Renal cortical epithelial cell (primary cell): ENCODE measurements around the gene BABAM2. TPM values are rescaled to one million over a fixed set of nuclear protein-coding genes. Genes with fewer than 3 reads are reported as not detected.
"Not testable (repeated sequence)": the region's sequence is repeated elsewhere in the genome, so short reads cannot be mapped to it uniquely, and the experiment has no call there.

Experiments
- DNase-seq: peaks from one replicate; pipeline ENCODE4 v3.0.0-alpha.2; 2011; ENCODE audit warnings: low read depth
- total RNA-seq: library from RNA; depleted of rRNA; stranded (reverse); fragments of >200 nt; gene quantifications from 2 replicates; pipeline ENCODE4 v1.2.3, GENCODE V29; 2014

The BABAM2 gene
- total RNA-seq, 1 donor from 2014 or later, result 57.3 TPM

GRCh38 chr2:28358668-28359201, 468.2 kb downstream of the BABAM2 start:
- no peak for DNase-seq

GRCh38 chr2:28359222-28360057, 468.9 kb downstream of the BABAM2 start:
- DNase-seq, result no peak

DNA sequence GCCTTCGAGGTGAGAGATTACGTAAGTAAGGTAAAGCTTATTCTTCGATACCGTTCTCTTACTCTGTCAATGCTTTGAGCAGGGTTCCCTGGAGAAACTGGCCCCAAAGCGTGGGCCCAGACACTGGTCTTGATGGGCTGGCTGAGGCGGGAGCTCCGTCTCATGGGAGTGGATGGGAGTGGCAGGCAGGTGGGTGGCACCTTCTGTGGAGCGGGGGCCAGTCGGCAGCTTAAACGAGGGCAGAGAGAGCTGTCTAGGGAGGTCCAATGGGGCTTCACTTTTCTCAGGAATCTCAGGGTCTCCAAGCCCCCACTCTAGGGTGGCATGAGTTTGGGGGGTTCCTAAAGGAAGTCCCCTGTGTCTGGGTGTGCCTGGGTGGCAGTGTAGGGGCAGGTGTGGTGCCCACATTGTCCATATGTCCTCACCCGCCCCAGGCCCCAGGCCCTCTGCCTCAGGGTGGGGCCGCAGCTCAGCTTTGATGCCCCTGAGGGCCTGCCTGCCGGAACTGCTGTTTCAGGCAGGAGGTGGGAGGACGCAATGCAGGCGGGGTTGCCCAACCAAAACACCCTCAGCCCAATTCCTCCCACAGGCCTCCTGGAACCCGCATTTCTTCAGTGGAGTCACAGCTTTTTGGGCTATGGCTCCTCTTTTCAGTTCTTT, 469.7 kb downstream of the BABAM2 start:
- no peak for DNase-seq

GRCh38 chr2:28360718-28361293, 470.3 kb downstream of the BABAM2 start:
- DNase-seq, result peak; percentile 85

GRCh38 chr2:28361991-28362710, 471.6 kb downstream of the BABAM2 start:
- DNase-seq, result no peak

DNA sequence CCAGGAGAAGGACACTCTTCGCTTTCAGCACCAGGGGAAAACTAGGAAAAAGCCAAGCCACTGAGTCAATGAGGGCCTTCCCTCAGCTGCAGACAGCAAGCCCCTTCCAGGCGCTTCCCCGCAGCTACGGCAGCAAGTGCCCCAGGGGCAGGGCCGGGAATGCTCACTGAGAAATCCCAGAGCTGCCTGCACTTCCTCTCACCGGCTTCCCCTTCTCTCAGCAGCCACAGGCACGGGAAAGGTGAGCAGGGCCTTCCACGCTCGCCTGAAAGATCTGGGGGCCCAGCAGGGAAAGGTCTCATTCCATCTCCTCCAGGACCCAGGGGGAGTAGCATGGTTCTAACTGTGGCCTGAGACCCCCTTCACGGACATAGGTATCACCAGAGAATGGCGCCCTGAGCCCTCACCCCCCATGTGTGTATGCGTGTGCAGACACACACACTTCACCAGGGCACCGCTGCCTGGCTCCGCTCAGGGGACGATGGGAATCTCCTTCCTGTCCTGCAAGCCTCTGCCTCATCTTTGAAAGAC, 472.5 kb downstream of the BABAM2 start:
- DNase-seq, result no peak

DNA sequence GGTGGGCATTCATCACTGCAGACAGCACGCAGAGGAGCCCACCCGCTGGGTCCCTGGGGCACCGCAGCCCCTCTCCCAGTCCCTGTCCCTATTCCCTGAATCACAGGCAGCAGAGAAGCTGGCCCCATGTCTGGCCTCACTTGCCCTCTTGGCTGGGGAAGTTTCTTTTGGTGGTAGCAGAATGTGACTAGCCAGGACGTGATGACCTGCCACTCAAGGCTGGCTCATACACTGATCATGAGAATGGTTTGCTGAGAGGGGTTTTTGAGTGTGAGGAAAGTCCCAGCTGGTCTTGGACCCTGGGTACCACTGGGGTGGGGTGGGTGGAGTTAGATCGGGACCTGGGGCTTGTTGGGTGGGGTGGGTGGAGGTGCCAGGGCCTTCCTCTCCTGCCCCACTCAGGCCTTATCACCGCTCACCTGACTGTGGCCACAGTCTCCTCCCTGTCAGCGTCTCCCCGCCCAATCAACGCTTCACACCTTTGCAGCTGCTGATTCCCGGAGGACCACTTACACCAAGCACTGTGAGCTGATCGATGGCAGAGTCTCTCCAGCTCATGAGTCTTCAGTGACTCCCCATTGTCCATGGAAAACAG, 473.3 kb downstream of the BABAM2 start:
- DNase-seq, result no peak

GRCh38 chr2:28364610-28365009, 474.1 kb downstream of the BABAM2 start:
- no peak for DNase-seq

- no peak for DNase-seq
These were observed 474.6 kb downstream of the BABAM2 start for GRCh38 chr2:28365158-28365557.

DNA sequence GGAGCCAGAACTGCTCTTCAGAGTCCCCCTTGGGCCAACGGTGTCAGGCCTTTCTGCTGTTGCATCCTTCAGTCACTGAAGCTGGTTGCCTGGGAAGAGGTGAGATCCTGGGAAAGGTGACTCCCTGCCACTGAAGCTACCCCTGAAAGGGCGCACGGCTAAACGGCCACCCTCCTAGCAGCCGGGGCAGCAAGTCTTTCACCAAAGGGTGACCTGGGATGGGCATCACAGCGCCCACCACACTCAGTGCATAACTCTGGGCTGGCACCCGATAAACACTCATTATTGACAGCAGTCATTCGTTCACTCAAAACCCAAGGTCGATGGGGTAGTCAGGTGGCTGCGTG, 475.6 kb downstream of the BABAM2 start:
- DNase-seq, result no peak

GRCh38 chr2:28366496-28367282, 476.2 kb downstream of the BABAM2 start:
- DNase-seq, result no peak

- no peak for DNase-seq
These were observed 477.3 kb downstream of the BABAM2 start for GRCh38 chr2:28367667-28368356.

DNA sequence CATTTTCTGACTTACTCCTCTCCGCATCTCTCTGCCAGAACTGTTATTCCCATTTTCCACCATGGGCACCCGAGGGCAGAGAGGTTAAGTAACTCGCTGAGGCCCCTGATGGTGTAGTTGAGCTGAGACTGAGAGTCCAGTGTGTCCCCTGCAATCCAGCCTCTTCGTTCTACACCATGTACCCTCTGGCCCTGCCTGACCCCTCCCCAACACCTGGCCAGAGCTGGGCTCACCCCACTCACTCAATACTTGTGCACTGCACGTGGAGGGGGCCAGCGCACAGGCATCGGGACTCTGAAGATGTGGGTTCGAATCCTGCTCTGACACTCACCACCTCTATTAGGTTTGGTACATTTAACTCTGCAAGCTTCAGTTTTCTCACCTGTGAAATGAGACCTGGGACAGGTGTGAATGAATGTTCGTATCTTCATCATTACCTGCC, 477.8 kb downstream of the BABAM2 start:
- no peak for DNase-seq

GRCh38 chr2:28369358-28369757, 478.8 kb downstream of the BABAM2 start:
- no peak for DNase-seq

DNA sequence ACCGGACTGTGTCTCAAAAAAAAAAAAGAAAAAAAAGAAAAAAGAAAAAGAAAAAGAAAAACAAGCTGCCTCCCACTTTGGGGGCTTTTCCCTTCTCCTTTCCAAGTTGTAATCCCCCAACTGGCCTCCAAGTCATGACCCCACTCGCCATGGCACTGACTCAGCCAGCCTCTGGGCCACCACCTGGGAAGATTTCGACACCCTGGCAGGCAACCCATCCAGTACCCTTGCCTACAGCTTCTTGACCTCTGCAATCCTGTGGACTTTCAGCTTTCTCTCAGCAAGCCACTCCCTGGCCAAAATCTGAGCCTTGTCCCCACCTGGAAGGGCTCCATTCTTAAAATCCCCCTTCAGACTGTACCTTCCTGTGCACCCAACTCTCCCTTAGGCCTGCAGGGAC, 479.8 kb downstream of the BABAM2 start:
- peak; percentile 65 for DNase-seq

- not testable (repeated sequence) for DNase-seq
These were observed 481.2 kb downstream of the BABAM2 start for GRCh38 chr2:28371728-28372127.

- DNase-seq, result no peak
These were observed 483.3 kb downstream of the BABAM2 start for GRCh38 chr2:28373854-28374253.

- no peak for DNase-seq
These were observed 483.8 kb downstream of the BABAM2 start for GRCh38 chr2:28374331-28374730.

- no peak for DNase-seq
These were observed 484.7 kb downstream of the BABAM2 start for GRCh38 chr2:28375236-28375635.
